HEK293 (cell line): ENCODE measurements around the gene CACNA1B.
A peak's percentile ranks its signal among the peaks of the same experiment; 100 is the strongest.

Experiments
- CTCF ChIA-PET: fragments of 350-600 bp; formaldehyde crosslinking; extraction: SDS; loops from one replicate; lab custom pipeline; 2021; ENCODE audit warnings: antibody characterized with exemption; lab: Yijun Ruan, JAX
- POLR2A ChIA-PET: fragments of 300-600 bp; formaldehyde crosslinking; extraction: SDS; loops from one replicate; lab custom pipeline; 2020; ENCODE audit warnings: antibody characterized with exemption, inconsistent platforms; lab: Yijun Ruan, JAX
- H3K27ac ChIP-seq: fragments of 200-500 bp; sonication (Bioruptor generic); 2 replicates; pipeline ENCODE4 v1.5.1; 2014; ENCODE audit warnings: low read depth, low read length, control low read depth, inconsistent platforms; ENCODE audit errors: extremely low read depth
- H3K36me3 ChIP-seq, 2 experiments: fragments of 200-500 bp in 1 of 2; sonication (Bioruptor generic) in 1 of 2; 1 replicate in 1 of 2; 2 replicates in 1 of 2; pipeline ENCODE4 v1.5.1; 2014 to 2017; ENCODE audit warnings: inconsistent platforms in 2 of 2, low read length in 2 of 2; ENCODE audit not compliant: control insufficient read depth in 2 of 2, insufficient read depth in 1 of 2
- H3K4me1 ChIP-seq: fragments of 200-500 bp; sonication (Bioruptor generic); 2 replicates; pipeline ENCODE4 v1.5.1; 2014; ENCODE audit warnings: mild to moderate bottlenecking, low read length, inconsistent platforms; ENCODE audit not compliant: control insufficient read depth, insufficient read depth
- H3K4me3 ChIP-seq: 2 replicates; pipeline ENCODE4 v1.5.1; 2011; ENCODE audit warnings: low read depth, mild to moderate bottlenecking, control low read depth, low read length, moderate library complexity
- H3K9me3 ChIP-seq: fragments of 200-500 bp; sonication (Bioruptor generic); 2 replicates; pipeline ENCODE4 v1.5.1; 2014; ENCODE audit warnings: low read depth, low read length, inconsistent platforms; ENCODE audit not compliant: control insufficient read depth, insufficient read depth
- EGR2 ChIP-seq: fragments of 450-650 bp; formaldehyde crosslinking; IDR thresholded peaks from 2 replicates; pipeline ENCODE4 v1.5.1; 2016; ENCODE audit warnings: low read depth, missing biosample characterization, missing genetic modification characterization
- KLF8 ChIP-seq: fragments of 450-650 bp; formaldehyde crosslinking; IDR thresholded peaks from 2 replicates; pipeline ENCODE4 v1.5.1; 2016; ENCODE audit warnings: missing biosample characterization, missing genetic modification characterization
- RBAK ChIP-seq: fragments of 450-650 bp; formaldehyde crosslinking; IDR thresholded peaks from 2 replicates; pipeline ENCODE4 v1.5.1; 2016; ENCODE audit warnings: missing biosample characterization, missing genetic modification characterization
- REPIN1 ChIP-seq: fragments of 450-650 bp; formaldehyde crosslinking; IDR thresholded peaks from 2 replicates; pipeline ENCODE4 v1.5.1; 2017; ENCODE audit warnings: missing biosample characterization, missing genetic modification characterization, low read depth
- ZBTB10 ChIP-seq: fragments of 450-650 bp; formaldehyde crosslinking; IDR thresholded peaks from 2 replicates; pipeline ENCODE4 v1.5.1; 2016; ENCODE audit warnings: missing biosample characterization, missing genetic modification characterization
- ZBTB20 ChIP-seq: fragments of 450-650 bp; formaldehyde crosslinking; IDR thresholded peaks from 2 replicates; pipeline ENCODE4 v1.5.1; 2016; ENCODE audit warnings: missing biosample characterization, missing genetic modification characterization
- ZFHX2 ChIP-seq: fragments of 450-650 bp; formaldehyde crosslinking; conservative IDR thresholded peaks from 2 replicates; pipeline ENCODE4 v1.5.1; 2016; ENCODE audit warnings: missing biosample characterization, missing genetic modification characterization
- ZFP3 ChIP-seq: fragments of 450-650 bp; formaldehyde crosslinking; IDR thresholded peaks from 2 replicates; pipeline ENCODE4 v1.5.1; 2016; ENCODE audit warnings: low read depth, missing biosample characterization, missing genetic modification characterization
- ZIC2 ChIP-seq: fragments of 450-650 bp; formaldehyde crosslinking; IDR thresholded peaks from 2 replicates; pipeline ENCODE4 v1.5.1; 2016; ENCODE audit warnings: missing biosample characterization, missing genetic modification characterization
- ZNF202 ChIP-seq: fragments of 450-650 bp; formaldehyde crosslinking; IDR thresholded peaks from 2 replicates; pipeline ENCODE4 v1.5.1; 2016; ENCODE audit warnings: missing biosample characterization, missing genetic modification characterization, borderline replicate concordance
- ZNF311 ChIP-seq: fragments of 450-650 bp; formaldehyde crosslinking; IDR thresholded peaks from 2 replicates; pipeline ENCODE4 v1.5.1; 2017; ENCODE audit warnings: missing biosample characterization, missing genetic modification characterization, borderline replicate concordance
- ZNF341 ChIP-seq: fragments of 450-650 bp; formaldehyde crosslinking; IDR thresholded peaks from 2 replicates; pipeline ENCODE4; 2016; ENCODE audit warnings: low read depth, missing biosample characterization, missing genetic modification characterization
- ZNF354C ChIP-seq: fragments of 450-650 bp; formaldehyde crosslinking; IDR thresholded peaks from 2 replicates; pipeline ENCODE4 v1.5.1; 2016; ENCODE audit warnings: missing biosample characterization, missing genetic modification characterization, low read depth, borderline replicate concordance
- ZNF514 ChIP-seq: fragments of 450-650 bp; formaldehyde crosslinking; IDR thresholded peaks from 2 replicates; pipeline ENCODE4 v1.5.1; 2016; ENCODE audit warnings: missing biosample characterization, missing genetic modification characterization
- ZNF529 ChIP-seq: fragments of 450-650 bp; formaldehyde crosslinking; IDR thresholded peaks from 2 replicates; pipeline ENCODE4 v1.5.1; 2017; ENCODE audit warnings: missing genetic modification characterization, missing biosample characterization; ENCODE audit not compliant: insufficient replicate concordance
- ZNF549 ChIP-seq: fragments of 450-650 bp; IDR thresholded peaks from 2 replicates; pipeline ENCODE4 v1.5.1; 2018; ENCODE audit warnings: missing biosample characterization, missing genetic modification characterization, mild to moderate bottlenecking, inconsistent platforms, moderate library complexity
- ZNF561 ChIP-seq: fragments of 450-650 bp; IDR thresholded peaks from 2 replicates; pipeline ENCODE4 v1.5.1; 2018; ENCODE audit warnings: missing biosample characterization, missing genetic modification characterization, borderline replicate concordance
- ZNF600 ChIP-seq: fragments of 450-650 bp; formaldehyde crosslinking; IDR thresholded peaks from 2 replicates; pipeline ENCODE4 v1.5.1; 2016; ENCODE audit warnings: missing biosample characterization, missing genetic modification characterization
- ZNF747 ChIP-seq: fragments of 450-650 bp; formaldehyde crosslinking; IDR thresholded peaks from 2 replicates; pipeline ENCODE4 v1.5.1; 2016; ENCODE audit warnings: missing biosample characterization, missing genetic modification characterization
- ZNF776 ChIP-seq: fragments of 450-650 bp; formaldehyde crosslinking; IDR thresholded peaks from 2 replicates; pipeline ENCODE4 v1.5.0; 2017; ENCODE audit warnings: missing biosample characterization, missing genetic modification characterization, borderline replicate concordance
- TF ChIP-seq, protein P1 (sequence below): fragments of 450-650 bp; formaldehyde crosslinking; IDR thresholded peaks from 2 replicates; pipeline ENCODE4 v1.5.1; 2016; ENCODE audit warnings: missing biosample characterization, missing genetic modification characterization
- TF ChIP-seq, protein P2 (sequence below): fragments of 450-650 bp; formaldehyde crosslinking; IDR thresholded peaks from 2 replicates; pipeline ENCODE4 v1.5.1; 2017; ENCODE audit warnings: missing biosample characterization, missing genetic modification characterization

The CACNA1B gene

DNA sequence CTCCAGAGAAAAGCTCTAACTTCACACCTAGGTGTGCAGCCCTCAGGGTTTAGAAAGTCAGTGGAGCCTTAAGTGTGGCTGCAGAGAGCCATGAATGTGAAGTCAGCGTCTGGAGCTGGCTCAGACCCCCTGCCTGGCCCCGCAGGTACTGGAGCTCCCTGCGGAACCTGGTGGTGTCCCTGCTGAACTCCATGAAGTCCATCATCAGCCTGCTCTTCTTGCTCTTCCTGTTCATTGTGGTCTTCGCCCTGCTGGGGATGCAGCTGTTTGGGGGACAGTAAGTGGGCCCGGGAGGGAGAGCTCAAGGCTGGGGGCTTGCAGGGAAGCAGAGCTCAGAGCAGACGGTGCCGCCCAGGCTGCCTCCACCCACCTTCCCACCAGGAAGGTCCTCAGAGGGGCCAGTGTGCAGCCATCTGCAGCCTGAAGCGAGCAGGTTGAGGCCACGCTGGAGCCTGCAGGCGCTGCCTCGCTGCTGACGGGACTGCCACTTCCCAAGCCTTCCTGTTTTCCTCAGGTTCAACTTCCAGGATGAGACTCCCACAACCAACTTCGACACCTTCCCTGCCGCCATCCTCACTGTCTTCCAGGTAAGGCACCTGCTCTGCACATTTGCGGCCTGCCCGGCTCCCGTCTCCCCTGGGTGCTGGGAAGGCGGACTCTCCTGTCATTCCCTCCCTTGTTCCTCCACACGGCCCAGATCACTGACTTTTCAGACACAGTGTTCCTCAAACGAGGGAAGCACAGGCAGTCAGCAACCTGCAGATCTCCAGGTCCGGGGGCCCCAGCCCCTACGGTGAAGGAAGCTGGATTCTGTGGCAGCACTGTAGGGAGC is 108.9 kb downstream of the CACNA1B start:
- H3K4me3 ChIP-seq = no peak overlapping the region
- no peak overlapping the region for H3K27ac ChIP-seq
- ChIA-PET POLR2A (no interaction called here), CTCF (no interaction called here)
- no peaks in the 10 kb centered on the region for H3K36me3 ChIP-seq
- TF ChIP-seq ZNF747 = no peak
- TF ChIP-seq, protein P1, sequence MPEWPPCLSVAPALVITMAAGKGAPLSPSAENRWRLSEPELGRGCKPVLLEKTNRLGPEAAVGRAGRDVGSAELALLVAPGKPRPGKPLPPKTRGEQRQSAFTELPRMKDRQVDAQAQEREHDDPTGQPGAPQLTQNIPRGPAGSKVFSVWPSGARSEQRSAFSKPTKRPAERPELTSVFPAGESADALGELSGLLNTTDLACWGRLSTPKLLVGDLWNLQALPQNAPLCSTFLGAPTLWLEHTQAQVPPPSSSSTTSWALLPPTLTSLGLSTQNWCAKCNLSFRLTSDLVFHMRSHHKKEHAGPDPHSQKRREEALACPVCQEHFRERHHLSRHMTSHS (tag by site-specific recombination) = no peak
- TF ChIP-seq ZFHX2 (tag by site-specific recombination) = no peak
- peak; percentile 57; the same call in 1 of the 2 replicates for TF ChIP-seq ZIC2 (tag by site-specific recombination)
- TF ChIP-seq, all 188 proteins: peak for 1
- H3K9me3 ChIP-seq = no peaks in the 10 kb centered on the region
- H3K4me1 ChIP-seq = no peaks in the 10 kb centered on the region

GRCh38 chr9:137987244-137988030 is 109.9 kb downstream of the CACNA1B start:
- no peaks in the 10 kb centered on the region for H3K4me1 ChIP-seq
- no peak overlapping the region for H3K4me3 ChIP-seq
- no peaks in the 10 kb centered on the region for H3K36me3 ChIP-seq
- ChIA-PET POLR2A (no interaction called here), CTCF (no interaction called here)
- no peaks in the 10 kb centered on the region for H3K9me3 ChIP-seq
- H3K27ac ChIP-seq = no peak overlapping the region
- TF ChIP-seq ZBTB10 (tag by site-specific recombination) (no peak), EGR2 (tag by site-specific recombination) (peak; percentile 29; the same call in 1 of the 2 replicates)
- TF ChIP-seq, all 188 proteins: peak for 1

DNA sequence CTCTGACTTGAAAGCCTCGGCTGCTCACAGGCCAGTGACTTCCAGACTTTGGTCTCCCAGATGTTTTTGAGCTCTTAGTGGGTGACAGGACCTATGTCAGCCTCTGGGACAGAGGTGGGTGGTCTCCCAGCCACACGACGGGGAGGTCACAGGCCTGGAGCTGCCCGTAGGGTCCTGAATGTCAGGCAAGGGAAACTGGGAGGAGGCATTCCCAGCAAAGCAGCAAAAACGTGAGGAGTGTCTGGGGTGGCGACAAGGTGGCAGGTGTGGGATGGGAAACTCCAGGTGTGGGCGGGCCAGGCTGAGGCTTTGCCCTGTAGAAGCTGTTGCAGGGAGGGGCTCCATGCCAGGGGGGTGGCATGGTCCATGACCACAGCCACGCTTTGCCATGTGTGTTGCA is 110.5 kb downstream of the CACNA1B start:
- TF ChIP-seq KLF8 (tag by site-specific recombination) (no peak), ZNF600 (tag by site-specific recombination) (no peak), ZNF514 (tag by site-specific recombination) (no peak), RBAK (tag by site-specific recombination) (no peak), ZNF311 (no peak), REPIN1 (no peak), ZNF776 (no peak), ZNF202 (no peak), ZIC2 (tag by site-specific recombination) (no peak), ZBTB20 (no peak), ZNF341 (tag by site-specific recombination) (no peak), ZNF529 (tag by site-specific recombination) (no peak), ZNF549 (tag by site-specific recombination) (no peak), ZNF354C (tag by site-specific recombination) (no peak), ZFP3 (tag by site-specific recombination) (no peak), ZNF561 (tag by site-specific recombination) (no peak)
- TF ChIP-seq, protein P2, sequence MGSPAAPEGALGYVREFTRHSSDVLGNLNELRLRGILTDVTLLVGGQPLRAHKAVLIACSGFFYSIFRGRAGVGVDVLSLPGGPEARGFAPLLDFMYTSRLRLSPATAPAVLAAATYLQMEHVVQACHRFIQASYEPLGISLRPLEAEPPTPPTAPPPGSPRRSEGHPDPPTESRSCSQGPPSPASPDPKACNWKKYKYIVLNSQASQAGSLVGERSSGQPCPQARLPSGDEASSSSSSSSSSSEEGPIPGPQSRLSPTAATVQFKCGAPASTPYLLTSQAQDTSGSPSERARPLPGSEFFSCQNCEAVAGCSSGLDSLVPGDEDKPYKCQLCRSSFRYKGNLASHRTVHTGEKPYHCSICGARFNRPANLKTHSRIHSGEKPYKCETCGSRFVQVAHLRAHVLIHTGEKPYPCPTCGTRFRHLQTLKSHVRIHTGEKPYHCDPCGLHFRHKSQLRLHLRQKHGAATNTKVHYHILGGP (tag by site-specific recombination) = no peak
- ChIA-PET CTCF (no interaction called here), POLR2A (no interaction called here)
- H3K27ac ChIP-seq = no peak overlapping the region
- no peaks in the 10 kb centered on the region for H3K9me3 ChIP-seq
- H3K4me3 ChIP-seq = no peak overlapping the region
- H3K36me3 ChIP-seq = no peaks in the 10 kb centered on the region
- H3K4me1 ChIP-seq = no peaks in the 10 kb centered on the region
